SK-N-SH (cell line): ENCODE measurements around the gene NTNG2.

Experiments used
- CHD2 ChIP-seq: fragments of 150-350 bp; IDR thresholded peaks from 2 replicates; pipeline ENCODE4 v1.6.1; 2018; ENCODE audit warnings: low read length; ENCODE audit not compliant: partially characterized antibody
- ELF1 ChIP-seq: IDR thresholded peaks from 2 replicates; pipeline ENCODE4 v1.4.0; 2012
- EP300 ChIP-seq, 2 experiments: IDR thresholded peaks; 2 replicates each; pipeline versions ENCODE4 v1.4.0 to v1.6.1; 2012; ENCODE audit warnings: borderline replicate concordance in 1 of 2, low read depth in 1 of 2, low read length in 1 of 2
- FOXJ3 ChIP-seq: sonication (generic); formaldehyde crosslinking; IDR thresholded peaks from 2 replicates; pipeline ENCODE4 v1.5.1; 2020; ENCODE audit warnings: mild to moderate bottlenecking, missing genetic modification reagents
- FOXM1 ChIP-seq: IDR thresholded peaks from 2 replicates; pipeline ENCODE4 v1.4.0; 2012; ENCODE audit warnings: low read depth, mild to moderate bottlenecking
- GABPA ChIP-seq: IDR thresholded peaks from 2 replicates; pipeline ENCODE4 v1.4.0; 2012; ENCODE audit warnings: low read depth, mild to moderate bottlenecking
- SMC3 ChIP-seq: IDR thresholded peaks from 2 replicates; pipeline ENCODE4 v1.6.1; 2012; ENCODE audit warnings: low read depth, low read length, improper control_type of control experiment
- TF ChIP-seq, protein P1 (sequence below): fragments of 200-600 bp; sonication (generic); IDR thresholded peaks from 2 replicates; pipeline ENCODE4 v1.6.1; 2017; ENCODE audit warnings: antibody characterized with exemption, mild to moderate bottlenecking, moderate library complexity
- TF ChIP-seq, protein P2 (sequence below): IDR thresholded peaks from 2 replicates; pipeline ENCODE4 v1.4.0; 2012; ENCODE audit warnings: low read depth, borderline replicate concordance
- TF ChIP-seq, protein P3 (sequence below): IDR thresholded peaks from 2 replicates; pipeline ENCODE4; 2012
- TF ChIP-seq, protein P4 (sequence below): IDR thresholded peaks from 2 replicates; pipeline ENCODE4 v1.6.1; 2012; ENCODE audit warnings: mild to moderate bottlenecking, low read depth, low read length, moderate library complexity

DNA sequence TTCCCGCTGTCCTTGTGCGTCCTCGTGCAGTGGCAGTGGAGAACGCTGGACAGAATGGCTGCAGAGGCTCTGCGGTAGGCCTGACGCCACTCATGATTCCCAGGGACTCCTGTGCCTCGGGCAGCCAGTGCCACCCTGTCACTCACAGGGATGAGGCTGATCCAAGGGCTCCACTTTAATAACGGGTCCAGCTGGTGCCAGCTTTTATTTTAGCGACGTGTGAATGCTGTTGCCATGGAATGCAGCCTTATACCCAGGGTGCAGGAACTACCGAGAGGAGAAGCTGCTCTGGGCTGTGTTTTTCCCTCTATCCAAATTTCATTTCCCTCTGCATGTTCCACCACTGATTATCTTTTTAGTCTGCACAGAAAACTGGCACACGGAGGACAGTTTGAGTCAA lies 15.8 kb upstream of the NTNG2 start:
- TF ChIP-seq, protein P1, sequence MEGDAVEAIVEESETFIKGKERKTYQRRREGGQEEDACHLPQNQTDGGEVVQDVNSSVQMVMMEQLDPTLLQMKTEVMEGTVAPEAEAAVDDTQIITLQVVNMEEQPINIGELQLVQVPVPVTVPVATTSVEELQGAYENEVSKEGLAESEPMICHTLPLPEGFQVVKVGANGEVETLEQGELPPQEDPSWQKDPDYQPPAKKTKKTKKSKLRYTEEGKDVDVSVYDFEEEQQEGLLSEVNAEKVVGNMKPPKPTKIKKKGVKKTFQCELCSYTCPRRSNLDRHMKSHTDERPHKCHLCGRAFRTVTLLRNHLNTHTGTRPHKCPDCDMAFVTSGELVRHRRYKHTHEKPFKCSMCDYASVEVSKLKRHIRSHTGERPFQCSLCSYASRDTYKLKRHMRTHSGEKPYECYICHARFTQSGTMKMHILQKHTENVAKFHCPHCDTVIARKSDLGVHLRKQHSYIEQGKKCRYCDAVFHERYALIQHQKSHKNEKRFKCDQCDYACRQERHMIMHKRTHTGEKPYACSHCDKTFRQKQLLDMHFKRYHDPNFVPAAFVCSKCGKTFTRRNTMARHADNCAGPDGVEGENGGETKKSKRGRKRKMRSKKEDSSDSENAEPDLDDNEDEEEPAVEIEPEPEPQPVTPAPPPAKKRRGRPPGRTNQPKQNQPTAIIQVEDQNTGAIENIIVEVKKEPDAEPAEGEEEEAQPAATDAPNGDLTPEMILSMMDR = no peak
- TF ChIP-seq, protein P2, sequence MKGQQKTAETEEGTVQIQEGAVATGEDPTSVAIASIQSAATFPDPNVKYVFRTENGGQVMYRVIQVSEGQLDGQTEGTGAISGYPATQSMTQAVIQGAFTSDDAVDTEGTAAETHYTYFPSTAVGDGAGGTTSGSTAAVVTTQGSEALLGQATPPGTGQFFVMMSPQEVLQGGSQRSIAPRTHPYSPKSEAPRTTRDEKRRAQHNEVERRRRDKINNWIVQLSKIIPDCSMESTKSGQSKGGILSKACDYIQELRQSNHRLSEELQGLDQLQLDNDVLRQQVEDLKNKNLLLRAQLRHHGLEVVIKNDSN = no peak
- TF ChIP-seq, protein P3, sequence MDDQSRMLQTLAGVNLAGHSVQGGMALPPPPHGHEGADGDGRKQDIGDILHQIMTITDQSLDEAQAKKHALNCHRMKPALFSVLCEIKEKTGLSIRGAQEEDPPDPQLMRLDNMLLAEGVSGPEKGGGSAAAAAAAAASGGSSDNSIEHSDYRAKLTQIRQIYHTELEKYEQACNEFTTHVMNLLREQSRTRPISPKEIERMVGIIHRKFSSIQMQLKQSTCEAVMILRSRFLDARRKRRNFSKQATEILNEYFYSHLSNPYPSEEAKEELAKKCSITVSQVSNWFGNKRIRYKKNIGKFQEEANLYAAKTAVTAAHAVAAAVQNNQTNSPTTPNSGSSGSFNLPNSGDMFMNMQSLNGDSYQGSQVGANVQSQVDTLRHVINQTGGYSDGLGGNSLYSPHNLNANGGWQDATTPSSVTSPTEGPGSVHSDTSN = no peak
- TF ChIP-seq FOXM1 (no peak), FOXJ3 (no peak), EP300 (IDR thresholded peaks at IDR 0.05; ENCODE audit: borderline replicate concordance in 1 of 2, low read depth in 1 of 2, low read length in 1 of 2) (no peak), CHD2 (no peak), GABPA (no peak), SMC3 (no peak), ELF1 (no peak)
- TF ChIP-seq, protein P4, sequence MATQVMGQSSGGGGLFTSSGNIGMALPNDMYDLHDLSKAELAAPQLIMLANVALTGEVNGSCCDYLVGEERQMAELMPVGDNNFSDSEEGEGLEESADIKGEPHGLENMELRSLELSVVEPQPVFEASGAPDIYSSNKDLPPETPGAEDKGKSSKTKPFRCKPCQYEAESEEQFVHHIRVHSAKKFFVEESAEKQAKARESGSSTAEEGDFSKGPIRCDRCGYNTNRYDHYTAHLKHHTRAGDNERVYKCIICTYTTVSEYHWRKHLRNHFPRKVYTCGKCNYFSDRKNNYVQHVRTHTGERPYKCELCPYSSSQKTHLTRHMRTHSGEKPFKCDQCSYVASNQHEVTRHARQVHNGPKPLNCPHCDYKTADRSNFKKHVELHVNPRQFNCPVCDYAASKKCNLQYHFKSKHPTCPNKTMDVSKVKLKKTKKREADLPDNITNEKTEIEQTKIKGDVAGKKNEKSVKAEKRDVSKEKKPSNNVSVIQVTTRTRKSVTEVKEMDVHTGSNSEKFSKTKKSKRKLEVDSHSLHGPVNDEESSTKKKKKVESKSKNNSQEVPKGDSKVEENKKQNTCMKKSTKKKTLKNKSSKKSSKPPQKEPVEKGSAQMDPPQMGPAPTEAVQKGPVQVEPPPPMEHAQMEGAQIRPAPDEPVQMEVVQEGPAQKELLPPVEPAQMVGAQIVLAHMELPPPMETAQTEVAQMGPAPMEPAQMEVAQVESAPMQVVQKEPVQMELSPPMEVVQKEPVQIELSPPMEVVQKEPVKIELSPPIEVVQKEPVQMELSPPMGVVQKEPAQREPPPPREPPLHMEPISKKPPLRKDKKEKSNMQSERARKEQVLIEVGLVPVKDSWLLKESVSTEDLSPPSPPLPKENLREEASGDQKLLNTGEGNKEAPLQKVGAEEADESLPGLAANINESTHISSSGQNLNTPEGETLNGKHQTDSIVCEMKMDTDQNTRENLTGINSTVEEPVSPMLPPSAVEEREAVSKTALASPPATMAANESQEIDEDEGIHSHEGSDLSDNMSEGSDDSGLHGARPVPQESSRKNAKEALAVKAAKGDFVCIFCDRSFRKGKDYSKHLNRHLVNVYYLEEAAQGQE = no peak
